ENCODE measurements around the gene PAK5. TPM values are rescaled to one million over a fixed set of nuclear protein-coding genes. Genes with fewer than 3 reads are reported as not detected.

PAK5 gene
- total RNA-seq, 6 experiments from 2014 or later, result not detected

DNA sequence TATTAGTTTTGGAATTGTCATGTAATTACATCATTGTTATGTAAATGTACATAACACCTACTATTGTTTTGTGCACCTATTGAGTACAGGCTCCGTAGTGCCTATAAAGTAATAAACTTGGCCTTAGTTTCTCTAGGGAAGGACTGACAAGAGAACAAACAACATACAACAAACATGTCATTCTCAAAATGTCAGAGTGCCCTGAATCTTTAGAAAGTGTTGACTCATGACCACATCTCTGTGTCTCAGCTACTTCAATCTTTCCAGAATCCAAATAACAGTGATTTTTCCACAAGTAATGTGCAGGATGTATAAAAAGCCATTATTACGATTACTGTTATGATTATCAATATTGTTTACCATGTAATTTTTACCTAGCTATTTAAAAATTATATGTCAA, 307.3 kb downstream of the PAK5 start:
- H3K36me3 Mint-ChIP-seq (ENCODE audit: low read depth), result no peaks in the 10 kb centered on the region
- H3K27me3 Mint-ChIP-seq (ENCODE audit: insufficient read depth), result peaks cover 13% of the 10 kb centered on the region; the same call in 1 of the 2 replicates
- no peaks in the 10 kb centered on the region for H3K4me1 Mint-ChIP-seq (ENCODE audit: low read depth)
- TF ChIP-seq CTCF (IDR thresholded peaks at IDR 0.05), result no peak
- DNase-seq, result no peak
- no peak overlapping the region for H3K4me3 Mint-ChIP-seq
- no peaks in the 10 kb centered on the region for H3K9me3 Mint-ChIP-seq
- H3K27ac Mint-ChIP-seq, result no peak overlapping the region

DNA sequence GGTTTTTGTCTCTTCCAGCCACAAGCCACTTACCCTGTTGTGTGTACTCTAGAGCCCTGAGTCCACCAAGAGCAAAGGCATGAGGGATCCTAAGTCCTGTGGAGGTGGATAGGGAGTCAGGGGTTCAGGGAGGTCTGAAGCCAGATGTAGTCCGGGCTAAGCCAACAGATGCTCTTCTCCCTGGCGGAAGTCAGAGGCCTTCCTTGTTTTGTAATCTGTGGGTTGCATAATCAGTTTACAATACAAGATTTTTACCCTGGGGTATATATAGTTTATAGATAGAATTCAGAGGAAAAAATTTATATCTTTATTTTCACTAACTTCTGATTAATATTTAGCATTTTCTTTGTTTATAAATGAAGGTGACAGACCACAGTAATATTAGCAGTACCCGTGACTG, 315.2 kb downstream of the PAK5 start:
- H3K27me3 Mint-ChIP-seq (ENCODE audit: insufficient read depth), result peaks cover 15% of the 10 kb centered on the region; the same call in 1 of the 2 replicates
- DNase-seq, result no peak
- TF ChIP-seq CTCF (IDR thresholded peaks at IDR 0.05), result no peak
- no peaks in the 10 kb centered on the region for H3K4me1 Mint-ChIP-seq (ENCODE audit: low read depth)
- no peak overlapping the region for H3K4me3 Mint-ChIP-seq
- H3K9me3 Mint-ChIP-seq, result no peaks in the 10 kb centered on the region
- no peak overlapping the region for H3K27ac Mint-ChIP-seq
- no peaks in the 10 kb centered on the region for H3K36me3 Mint-ChIP-seq (ENCODE audit: low read depth)

DNA sequence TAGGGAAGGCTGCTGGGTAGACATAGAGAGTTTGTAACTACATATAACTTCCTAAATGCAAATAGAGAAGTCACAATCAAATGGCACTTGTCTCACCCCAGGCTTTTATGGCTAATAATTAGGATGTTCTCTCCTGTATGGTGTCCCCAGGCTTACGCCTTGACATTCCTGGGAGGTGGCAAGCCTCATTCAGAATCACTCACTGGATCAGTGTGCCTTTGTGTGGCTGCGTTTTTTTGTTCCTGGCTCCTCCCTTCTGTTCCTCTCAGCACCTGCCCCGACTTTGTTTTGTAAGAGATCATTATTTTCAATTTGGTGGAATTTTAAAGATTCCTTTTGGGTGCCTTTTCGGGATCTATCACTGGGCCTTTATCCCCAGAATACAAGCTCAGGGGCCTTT, 318.8 kb downstream of the PAK5 start:
- H3K9me3 Mint-ChIP-seq, result no peaks in the 10 kb centered on the region
- H3K36me3 Mint-ChIP-seq (ENCODE audit: low read depth), result no peaks in the 10 kb centered on the region
- TF ChIP-seq CTCF (IDR thresholded peaks at IDR 0.05), result no peak
- no peaks in the 10 kb centered on the region for H3K4me1 Mint-ChIP-seq (ENCODE audit: low read depth)
- H3K4me3 Mint-ChIP-seq, result no peak overlapping the region
- peaks cover 48% of the 10 kb centered on the region for H3K27me3 Mint-ChIP-seq (ENCODE audit: insufficient read depth)
- no peak for DNase-seq
- no peak overlapping the region for H3K27ac Mint-ChIP-seq

GRCh38 chr20:9518576-9519175, 320.2 kb downstream of the PAK5 start:
- peaks cover 56% of the 10 kb centered on the region for H3K27me3 Mint-ChIP-seq (ENCODE audit: insufficient read depth)
- no peak overlapping the region for H3K27ac Mint-ChIP-seq
- H3K9me3 Mint-ChIP-seq, result no peaks in the 10 kb centered on the region
- TF ChIP-seq CTCF (IDR thresholded peaks at IDR 0.05), result no peak
- H3K36me3 Mint-ChIP-seq (ENCODE audit: low read depth), result no peaks in the 10 kb centered on the region
- DNase-seq, result no peak
- H3K4me3 Mint-ChIP-seq, result no peak overlapping the region
- H3K4me1 Mint-ChIP-seq (ENCODE audit: low read depth), result peaks cover 8% of the 10 kb centered on the region; the same call in 1 of the 2 replicates

DNA sequence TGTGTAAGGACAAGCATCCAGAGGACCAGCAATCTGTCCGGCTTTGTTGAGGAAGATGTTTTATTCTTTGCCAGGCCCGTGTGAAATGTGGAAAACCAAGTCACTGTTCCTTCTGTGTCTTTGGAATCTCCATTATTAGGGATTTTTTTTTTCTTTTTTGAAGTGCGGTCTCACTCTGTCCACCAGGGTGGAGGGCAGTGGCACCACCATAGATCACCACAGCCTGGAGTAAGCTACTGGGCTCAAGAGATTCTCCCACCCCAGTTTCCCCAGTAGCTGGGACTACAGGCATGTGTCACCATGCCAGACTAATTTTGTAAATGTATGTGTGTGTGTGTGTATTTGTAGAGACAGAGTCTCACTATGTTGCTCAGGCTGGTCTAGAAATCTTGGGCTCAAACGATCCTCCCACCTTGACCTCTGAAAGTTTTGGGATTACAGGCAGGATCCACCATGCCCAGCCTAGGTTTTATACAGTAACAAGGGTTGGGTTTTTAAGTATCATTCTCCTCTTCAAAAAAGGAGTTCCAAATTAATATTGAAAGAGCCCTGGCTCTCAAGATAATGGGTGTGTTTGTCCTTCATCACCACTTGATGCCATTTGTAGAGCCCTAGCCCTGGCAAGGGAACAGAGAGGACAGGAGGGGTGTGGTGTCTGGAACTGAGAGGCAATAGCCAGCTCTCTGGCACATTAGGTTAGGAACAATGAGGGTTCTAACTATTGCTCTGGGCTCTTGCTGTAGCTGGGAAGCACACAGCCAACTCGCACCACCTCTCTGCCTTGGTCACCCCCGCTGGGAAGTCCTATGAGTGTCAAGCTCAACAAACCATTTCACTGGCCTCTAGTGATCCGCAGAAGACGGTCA, 321.3 kb downstream of the PAK5 start:
- Mint-ChIP-seq H3K27ac (no peak overlapping the region), H3K4me1 (ENCODE audit: low read depth) (peaks cover 8% of the 10 kb centered on the region; the same call in 1 of the 2 replicates), H3K36me3 (ENCODE audit: low read depth) (no peaks in the 10 kb centered on the region), H3K27me3 (ENCODE audit: insufficient read depth) (peaks cover 56% of the 10 kb centered on the region), H3K4me3 (no peak overlapping the region), H3K9me3 (no peaks in the 10 kb centered on the region)
- TF ChIP-seq CTCF (IDR thresholded peaks at IDR 0.05), result no peak
- DNase-seq, result no peak

Data from HFFc6 (cell line).